GM19025 (cell line): ENCODE results near the gene KDM4B.

Experiments used
- ATAC-seq: cut with Tn5 transposase; IDR thresholded peaks from one replicate; pipeline ENCODE4 v1.9.1; 2021; ENCODE audit warnings: mild to moderate bottlenecking, low read depth, moderate library complexity; ENCODE audit not compliant: unreplicated experiment

The KDM4B gene

DNA sequence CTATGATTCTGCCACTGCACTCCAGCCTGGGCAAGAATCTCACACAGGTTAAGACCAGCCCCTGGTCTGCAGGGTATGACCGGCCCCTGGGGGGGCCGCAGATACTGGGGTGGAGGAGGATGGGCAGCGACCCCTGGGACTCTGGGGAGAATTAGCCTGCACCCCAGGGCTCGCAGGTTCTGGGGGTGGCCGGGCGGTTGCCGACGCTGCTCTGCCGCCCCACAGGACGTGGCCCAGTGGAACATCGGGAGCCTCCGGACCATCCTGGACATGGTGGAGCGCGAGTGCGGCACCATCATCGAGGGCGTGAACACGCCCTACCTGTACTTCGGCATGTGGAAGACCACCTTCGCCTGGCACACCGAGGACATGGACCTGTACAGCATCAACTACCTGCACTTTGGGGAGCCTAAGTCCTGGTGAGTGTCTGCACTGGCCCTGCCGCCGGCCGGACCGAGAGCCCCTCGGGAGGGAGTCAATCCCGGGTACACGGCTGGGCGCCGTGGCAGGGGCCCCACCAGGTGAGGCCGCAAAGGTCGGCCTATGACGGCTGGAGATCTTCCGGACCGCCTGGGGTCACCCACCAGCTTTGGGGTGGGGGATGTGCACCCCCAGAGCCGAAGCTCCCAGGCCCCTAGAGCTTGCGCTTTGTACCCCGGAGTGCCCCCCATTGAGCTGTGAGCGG lies 78.5 kb downstream of the KDM4B start:
- no peak for ATAC-seq

DNA sequence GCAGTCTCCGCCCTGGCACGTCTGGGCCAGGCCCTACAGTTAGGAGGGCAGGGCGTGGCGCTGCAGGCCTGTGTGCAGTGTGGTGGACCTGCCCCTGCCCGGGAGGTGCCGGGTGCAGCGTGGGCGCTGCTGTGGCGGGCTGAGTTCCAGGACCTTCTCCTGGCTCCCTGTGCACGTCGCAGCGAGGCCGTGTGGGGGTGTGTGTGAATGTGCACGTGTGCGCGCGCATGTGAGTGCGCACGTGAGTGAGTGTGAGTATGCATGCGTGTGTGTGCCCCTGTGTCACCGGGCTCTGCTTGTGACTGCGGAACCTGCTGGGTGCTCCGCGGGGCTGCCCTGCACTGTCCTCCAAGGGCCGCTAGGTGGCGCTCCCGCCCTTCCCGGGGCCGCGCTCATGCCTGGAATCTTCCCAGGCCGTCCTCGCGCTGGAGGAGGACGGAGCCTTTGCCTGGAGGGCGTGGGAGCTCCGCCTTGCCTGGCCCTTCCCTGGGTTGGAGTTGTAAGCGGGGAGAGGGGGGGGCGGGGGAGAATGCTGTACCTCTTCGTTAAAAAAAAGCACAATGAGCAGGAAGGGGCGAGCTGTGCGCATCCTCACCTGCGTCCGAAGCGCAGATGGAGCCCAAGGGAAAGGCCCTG lies 79.3 kb downstream of the KDM4B start:
- no peak for ATAC-seq

DNA sequence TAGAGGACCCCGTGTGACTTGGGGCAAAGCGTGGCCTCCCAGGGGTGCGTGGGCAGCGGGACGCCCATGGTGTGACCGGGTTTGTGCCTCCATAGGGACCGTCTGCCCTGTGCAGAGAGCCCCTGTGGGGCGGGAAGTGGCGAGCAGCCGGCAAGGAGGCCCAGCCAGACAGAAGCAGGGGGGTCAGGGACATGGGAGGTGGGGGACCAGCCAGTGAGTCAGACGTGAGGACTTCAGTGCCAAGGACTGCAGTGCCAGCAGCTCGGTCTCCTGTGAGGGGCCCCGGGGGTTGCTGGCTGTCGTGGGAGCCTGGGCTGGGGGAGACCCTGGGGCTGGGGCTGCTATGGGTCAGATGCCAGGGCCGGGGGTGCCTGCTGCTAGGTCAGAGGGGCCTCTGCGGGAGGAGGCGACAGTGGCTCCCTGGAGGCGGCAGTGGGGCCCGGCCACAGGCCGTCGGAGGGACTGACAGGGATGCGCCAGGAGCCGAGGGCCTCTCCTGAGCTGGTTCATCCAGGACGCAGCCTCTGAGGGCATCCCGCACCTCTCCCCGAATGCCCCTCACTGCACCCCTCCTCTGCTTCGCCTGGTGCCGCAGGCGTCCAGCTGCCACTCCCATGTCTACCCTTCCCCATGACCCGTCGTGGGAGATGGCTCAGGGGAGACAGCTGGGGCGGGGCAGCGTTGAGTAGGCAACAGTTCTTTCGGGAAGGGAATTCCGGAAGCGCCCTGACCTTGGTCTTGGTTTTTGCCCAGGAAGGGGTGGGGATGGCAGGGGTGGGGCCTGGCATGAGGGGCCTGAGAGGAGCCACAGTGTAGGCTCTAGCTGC lies 80.0 kb downstream of the KDM4B start:
- no peak for ATAC-seq

DNA sequence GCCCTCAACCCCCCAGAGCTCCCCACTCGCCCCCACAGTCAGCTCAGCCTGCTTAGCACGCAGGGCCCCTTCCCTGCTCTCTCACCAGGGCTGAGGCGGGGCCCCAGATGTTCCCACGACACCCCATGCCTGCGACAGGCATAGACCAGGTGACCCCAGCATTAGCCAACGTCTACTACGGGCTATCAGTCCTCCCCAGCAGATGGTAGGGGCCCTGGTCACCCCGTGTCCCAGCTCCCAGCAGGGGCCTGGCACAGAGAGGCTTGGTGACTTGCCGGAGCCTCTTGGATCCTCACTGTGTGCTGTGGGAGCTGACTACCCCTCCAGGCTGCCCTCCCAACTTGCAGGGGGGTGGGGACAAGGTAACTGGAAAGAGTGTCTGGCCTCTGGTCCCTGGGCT lies 80.6 kb downstream of the KDM4B start:
- no peak for ATAC-seq

DNA sequence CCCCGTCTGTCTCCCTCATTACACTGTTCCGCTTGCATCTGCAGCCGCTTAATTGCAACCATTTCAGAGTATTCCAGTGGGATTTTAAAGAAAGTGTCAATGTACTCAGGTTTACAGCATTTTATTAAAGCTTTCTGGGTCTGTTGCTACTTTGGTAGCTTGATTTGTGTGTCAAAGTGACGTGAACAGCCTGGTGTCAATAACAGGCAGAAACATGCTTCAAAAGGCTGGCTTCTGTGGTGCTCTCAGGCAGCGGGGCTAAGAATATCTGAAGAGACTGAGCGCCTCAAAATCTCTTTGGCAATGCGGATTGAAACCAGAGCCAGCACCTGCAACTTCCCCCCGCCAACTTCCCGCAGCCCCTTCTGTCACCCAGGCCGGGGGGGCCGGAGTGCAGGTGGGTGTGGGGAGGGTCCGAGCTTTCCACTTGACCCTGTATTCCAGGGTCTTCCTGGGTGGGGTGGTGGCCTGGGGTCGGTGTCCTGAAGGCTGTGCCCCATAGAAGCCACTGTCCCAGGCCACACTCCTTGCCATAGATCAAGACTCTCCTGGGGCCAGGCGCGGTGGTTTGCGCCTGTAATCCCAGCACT lies 81.2 kb downstream of the KDM4B start:
- no peak for ATAC-seq

DNA sequence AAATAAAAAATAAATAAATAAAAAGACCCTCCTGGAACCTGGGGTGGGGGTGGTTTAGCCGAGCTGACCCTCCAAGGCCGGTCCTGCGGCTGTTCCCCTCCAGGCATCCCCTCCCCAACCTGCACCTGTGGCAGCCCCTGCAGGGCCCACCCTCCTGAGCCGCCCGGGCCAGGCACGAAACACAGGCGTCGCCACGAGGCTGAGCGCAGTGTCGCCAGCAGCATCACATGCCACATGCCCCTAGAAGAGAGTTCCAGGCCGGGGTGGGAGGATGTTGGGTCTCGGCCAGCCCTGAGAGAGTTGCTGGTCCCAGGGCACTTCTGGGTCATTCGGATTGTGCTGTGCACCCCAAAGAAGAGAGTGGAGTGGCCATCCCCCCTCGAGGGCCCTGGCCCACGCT lies 82.0 kb downstream of the KDM4B start:
- ATAC-seq = no peak

DNA sequence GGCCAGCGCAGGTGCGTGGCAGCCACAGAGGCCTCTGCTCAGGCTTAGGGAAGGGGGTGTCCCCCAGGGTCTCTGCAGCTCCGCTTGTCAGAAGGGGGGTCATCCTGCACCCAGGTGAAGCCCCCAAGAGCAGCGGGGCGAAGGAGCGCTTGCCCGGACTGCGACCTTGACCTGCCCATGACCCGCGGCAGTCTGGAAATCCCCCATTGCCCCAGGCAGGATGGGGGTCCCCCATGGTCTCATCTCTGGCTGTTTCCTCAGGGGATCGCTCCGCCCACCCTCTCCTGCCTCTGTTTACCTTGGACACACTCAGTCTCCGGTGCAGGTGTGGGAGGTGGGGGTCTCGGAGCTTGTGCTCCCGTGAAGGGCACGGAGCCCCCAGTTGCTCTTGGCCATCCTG lies 82.7 kb downstream of the KDM4B start:
- ATAC-seq = no peak

DNA sequence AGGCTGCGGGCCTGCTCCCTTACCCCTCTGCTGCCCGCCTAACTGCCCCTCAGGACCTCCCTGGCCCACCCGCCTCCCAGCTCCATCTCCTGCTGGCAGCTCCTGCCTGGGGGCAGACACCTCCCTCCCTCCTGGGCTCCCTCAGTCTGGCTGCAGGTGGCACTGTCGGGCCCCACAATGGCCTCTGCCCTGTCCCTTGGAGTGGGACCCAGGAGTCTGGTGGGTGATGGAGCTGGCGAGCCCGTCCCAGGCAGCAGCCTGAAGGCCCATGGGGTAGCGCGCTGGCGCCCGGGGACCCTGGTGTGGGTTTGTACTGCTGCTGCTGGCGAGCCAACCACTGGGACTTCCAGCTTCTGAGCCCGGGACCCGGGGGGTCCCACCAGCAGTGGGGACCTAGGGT lies 83.6 kb downstream of the KDM4B start:
- ATAC-seq = no peak

DNA sequence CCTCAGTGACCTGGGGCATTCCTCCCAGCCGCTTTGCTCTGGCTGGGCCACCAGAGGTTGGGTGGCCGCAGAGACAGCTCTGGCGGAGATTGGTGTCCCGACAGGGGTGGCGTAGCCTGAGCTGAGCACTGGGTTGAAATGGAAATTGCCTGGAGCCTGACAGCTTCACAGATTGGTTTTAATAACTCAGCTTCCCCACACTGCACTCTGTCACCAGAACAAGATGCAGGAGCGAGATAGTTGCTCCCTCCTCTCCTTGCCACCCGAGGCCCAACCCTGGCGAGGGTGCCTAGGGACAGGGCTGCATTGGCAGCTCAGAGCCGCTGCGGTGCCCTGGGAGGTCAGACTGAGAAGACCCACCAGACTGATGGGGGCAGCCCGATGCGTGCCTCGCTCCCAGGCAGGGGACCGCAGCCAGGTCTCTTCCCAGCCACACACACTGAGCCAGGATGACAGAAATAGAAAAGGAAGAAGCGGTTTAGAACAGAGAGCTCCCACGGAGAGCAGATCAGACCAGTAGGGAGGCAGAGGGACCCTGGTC lies 84.1 kb downstream of the KDM4B start:
- no peak for ATAC-seq

DNA sequence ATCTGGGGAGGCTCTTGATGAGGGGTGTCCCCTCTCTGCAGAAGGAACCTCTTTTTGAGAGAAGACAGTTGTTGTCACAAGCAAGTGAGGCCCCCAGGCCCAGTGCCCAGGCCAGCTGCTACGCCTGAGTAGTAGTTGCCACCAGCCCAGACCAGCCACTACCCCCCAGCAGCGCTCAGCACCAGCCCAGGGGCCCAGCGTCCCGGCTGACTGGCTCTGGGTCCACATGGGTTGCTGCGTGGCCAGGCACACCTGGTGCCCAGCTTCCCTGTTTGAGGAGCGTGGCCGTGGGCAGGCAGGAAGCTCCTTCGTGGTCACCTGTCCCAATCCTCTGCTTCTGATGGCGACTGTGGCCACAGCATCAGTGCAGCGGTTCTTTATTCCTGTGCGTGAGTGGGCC lies 84.7 kb downstream of the KDM4B start:
- no peak for ATAC-seq

DNA sequence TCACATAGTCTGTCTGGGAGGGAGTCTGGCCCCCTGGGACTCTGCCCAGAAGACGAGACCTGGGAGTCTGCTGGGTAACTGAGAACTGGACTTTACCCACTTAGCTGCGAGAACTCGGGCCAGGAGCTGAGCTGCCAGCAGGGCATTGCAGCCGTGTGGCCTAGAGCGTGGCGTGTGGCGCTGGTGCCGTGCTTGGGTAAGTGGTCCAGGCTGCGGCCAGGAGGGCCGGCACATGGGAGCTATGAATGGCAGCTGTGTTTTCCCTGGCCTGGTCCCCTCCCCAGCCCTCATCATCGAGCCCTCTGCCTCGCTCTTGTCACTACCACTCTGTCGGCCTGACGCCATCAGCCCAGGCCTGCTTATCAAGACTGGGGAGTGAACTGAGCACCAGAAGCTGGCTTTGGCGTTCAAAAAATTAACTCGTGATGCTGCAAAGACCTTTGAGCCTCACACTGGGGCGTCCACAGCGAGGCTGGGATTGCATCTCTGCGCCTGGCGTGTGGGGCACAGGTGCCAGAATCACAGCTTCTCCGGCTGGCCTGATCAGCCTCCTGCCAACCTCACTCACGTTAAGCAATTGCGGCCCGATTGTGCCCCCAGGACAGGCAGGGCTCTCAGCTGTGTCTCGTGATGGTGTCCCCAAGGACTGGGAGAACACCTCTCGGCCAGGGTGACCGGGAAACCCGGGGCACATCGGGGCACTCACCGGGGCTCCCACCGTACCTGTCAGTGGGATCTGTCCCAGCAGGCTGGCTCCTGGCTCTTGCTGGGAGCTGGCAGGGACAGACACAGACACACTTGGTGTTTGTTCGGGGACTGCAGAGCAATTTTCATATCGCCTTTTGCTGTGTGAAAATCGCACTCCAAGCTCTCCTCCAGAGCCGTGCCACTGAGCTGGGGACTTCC lies 85.9 kb downstream of the KDM4B start:
- no peak for ATAC-seq

DNA sequence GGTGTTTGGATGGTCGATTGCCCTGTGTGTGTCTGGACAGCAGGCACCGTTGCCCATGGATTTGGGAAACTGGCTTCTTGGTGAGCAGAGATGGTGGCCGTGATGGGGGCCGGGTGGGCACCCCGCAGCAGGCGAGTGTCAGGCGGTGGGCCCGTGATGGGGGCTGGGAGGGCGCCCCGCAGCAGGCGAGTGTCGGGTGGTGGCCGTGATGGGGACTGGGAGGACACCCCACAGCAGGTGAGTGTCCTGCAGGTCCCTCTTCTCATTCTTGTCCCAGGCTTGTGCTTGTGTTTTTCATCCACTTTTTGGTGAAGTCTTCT lies 86.5 kb downstream of the KDM4B start:
- ATAC-seq = no peak

DNA sequence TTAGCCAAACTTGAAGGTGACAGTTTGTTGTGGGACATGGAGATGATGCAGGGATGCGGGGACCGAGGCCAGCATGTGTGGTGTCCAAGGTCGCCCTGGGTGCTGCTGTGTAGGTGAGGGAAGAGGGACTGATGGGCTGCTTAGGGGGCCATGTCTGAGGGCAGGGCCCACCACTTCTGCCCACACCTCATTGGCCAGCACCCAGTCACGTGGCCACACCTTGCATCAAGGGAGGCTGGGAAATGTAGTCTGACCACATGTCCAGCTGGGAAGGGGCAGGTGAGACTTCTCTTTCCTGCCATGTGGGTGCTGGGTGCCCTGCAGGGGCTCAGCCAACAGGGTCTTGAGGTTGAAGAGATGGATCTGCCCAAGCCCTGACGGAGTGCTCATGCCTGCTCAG lies 88.9 kb downstream of the KDM4B start:
- ATAC-seq = no peak

DNA sequence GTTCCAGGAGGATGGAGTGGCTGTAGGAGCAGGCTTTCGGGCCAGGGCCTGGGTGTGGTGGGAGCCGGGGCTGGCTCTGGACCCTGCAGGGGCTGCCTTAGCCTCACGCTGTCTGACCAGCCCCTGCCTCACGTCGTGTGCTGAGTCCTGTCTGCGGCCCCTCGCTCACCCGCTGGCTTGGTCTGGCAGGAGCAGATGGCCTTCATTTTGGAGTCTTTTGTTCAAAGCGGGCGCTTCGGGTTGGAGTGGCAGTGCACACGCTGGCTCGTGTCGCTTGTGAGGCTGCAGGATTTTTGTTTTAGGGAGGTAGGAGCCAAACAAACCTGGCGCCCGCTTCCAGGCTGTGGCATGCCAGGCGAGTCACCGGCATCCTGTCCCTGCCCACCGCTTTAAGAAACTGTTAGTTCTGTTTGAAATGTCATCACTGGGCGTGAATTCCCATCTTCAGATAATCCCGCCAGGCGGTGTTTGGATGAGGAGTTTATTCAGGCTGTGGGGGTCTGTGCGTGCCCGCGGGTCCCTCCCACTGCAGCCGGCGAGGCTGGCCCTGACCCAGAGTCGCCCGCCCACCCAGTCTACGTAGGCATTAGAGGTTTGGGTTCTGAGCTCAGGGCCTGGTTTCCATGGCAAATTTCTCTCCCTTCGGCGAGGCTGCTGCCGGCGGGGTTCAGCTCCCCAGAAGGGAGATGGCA lies 89.8 kb downstream of the KDM4B start:
- ATAC-seq = no peak

DNA sequence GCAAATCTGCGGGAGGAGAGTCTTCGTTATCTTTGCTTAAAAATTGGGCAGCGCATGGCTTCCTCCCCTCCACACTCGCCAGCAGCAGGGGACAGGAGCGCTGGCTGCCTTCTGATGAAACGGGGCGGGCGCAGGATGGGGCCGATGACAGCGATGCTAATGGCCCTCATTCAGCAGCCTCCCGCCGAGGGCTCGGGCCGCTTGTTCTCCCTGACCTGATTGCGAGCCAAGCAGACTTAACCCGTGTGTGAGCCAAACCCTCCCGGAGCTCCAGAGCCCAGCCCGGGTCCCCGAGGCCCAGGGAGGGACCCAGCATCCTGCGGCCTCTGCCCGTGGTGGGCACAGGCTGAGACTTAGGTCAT lies 90.3 kb downstream of the KDM4B start:
- no peak for ATAC-seq

DNA sequence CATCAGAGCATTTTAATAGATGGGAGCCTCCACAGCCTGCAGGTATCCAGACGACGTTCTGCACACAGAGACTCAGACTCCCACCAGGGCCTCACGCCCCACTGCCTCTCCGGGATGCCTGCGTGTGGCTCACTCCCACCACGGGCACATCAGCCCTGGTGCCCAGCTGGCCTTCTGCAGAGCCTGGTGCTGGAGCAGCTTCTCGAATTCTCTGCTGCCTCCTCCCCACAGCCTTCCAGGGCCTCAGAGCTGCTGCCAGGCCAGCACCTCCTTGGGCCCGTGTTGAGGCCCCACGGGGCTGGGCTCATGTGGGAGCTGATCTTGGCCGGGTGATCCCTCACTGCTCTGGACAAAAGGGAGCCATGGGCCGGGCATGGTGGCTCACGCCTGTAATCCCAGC lies 90.9 kb downstream of the KDM4B start:
- ATAC-seq = no peak

DNA sequence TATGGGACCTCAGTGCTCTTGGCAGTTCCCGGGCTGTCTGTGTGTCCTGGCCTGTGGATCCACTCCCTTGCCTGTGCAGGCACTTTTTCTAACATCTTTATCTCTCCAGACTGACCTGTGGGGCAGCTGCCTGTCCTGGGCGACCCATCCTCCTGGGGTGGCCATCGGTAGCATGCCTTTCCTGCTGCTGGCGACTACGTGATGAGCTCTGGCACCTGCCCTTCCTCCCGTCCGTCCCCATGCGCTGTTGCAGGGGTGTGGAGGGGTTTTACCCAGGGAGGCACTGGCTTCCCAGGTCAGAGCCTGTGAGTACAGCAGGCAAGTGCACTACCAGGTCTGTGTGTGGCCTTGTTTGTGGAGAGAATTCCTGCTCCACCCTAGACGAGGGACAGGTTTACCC lies 93.3 kb downstream of the KDM4B start:
- ATAC-seq = no peak

DNA sequence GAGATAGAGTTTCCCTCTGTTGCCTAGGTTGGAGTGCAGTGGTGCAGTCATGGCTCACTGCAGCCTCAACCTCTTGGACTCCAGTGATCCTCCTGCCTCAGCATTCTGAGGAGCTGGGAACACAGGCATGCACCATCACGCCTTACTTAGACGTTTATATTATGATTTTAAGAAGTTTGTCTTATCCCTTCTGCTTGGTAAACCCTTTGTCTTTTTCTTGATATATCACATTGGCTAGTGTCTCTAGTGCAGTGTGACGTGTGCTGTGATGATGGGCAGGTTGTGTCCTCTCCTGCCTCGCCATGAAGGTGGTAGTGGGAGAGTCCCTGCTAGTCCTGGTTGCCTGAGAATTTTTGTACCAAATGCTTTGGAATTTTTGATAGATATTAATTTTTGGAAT lies 93.9 kb downstream of the KDM4B start:
- ATAC-seq = no peak

DNA sequence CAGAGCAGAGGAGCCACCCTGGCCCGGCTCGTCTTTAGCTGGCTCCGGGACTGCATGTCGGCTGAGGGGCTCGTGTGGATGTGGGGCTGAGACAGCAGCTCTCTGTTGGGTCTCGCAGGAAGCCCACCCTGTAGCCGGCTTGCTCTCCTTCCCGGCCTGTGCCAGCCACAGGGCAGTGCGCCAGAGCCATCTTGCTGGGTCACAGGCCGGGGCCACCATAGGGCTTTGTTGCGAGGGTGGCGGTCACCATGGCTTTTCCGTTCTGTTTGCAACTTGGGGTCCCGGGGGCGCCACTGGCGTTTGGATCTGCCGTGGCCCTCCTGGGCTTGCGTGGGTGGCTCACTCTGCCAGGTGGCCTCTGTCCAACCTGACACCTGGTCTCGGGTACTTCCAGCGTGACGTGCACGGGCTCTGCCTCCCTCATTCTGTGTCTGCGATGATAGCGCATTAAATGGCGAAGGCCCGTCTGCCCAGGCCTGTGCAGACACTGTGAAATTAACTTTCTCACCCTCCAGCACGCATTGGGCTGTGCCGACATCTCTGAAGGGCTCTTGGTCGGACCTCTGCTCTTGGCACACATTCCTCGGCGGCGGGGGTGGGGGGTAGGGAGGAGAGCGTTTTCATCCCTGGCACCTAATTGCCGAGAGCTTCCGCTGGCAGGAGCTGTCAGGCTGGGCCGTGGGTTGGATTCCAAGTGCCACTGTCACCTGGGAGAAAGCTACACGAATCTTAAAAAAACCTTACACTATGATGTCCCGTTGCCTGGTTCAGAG lies 95.1 kb downstream of the KDM4B start:
- no peak for ATAC-seq
